ENCODE measurements around the gene UNC13A. TPM values are rescaled to one million over a fixed set of nuclear protein-coding genes. Genes with fewer than 3 reads are reported as not detected.

UNC13A gene
- total RNA-seq, 1 experiment from 2014 or later = 22.2 TPM

- Histone ChIP-seq H3K23ac (ENCODE audit: insufficient read length, low read depth, low read length) (no peak overlapping the region), H4K8ac (replicated peaks; ENCODE audit: insufficient read length, low read depth, low read length) (no peak overlapping the region), H3T11ph (ENCODE audit: low read length) (no peak overlapping the region), H3K27me3 (ENCODE audit: insufficient read depth, low read length) (no peaks in the 10 kb centered on the region), H3K79me2 (ENCODE audit: insufficient read depth, low read length) (no peaks in the 10 kb centered on the region), H3K23me2 (ENCODE audit: insufficient read length, low read depth, low read length, poor library complexity, severe bottlenecking) (no peaks in the 10 kb centered on the region), H2BK20ac (ENCODE audit: low read depth, low read length, poor library complexity, severe bottlenecking) (no peak overlapping the region), H2BK120ac (ENCODE audit: low read depth, low read length, poor library complexity, severe bottlenecking) (no peak overlapping the region), H3K79me1 (ENCODE audit: insufficient read depth, low read depth, low read length, poor library complexity, severe bottlenecking) (no peaks in the 10 kb centered on the region), H3K4ac (ENCODE audit: low read depth, low read length) (no peak overlapping the region), H4K91ac (ENCODE audit: insufficient read length, low read depth, low read length) (no peak overlapping the region), H3K27ac (ENCODE audit: insufficient read length, low read depth, low read length) (no peak overlapping the region), H2AK5ac (ENCODE audit: insufficient read length, low read length) (no peak overlapping the region), H2AFZ (ENCODE audit: low read length) (no peak overlapping the region), H2BK5ac (ENCODE audit: insufficient read length, low read length) (no peak overlapping the region), H4K20me1 (ENCODE audit: control insufficient read depth, insufficient read depth, insufficient read length) (peaks cover 2% of the 10 kb centered on the region), H3K4me1 (ENCODE audit: insufficient read depth, low read length) (no peaks in the 10 kb centered on the region), H3K9ac (ENCODE audit: extremely low read depth, insufficient read length, low read length) (no peak overlapping the region), H4K5ac (ENCODE audit: insufficient read length, low read depth, low read length) (no peak overlapping the region), H3K14ac (ENCODE audit: insufficient read depth, low read length) (no peak overlapping the region), H3K4me2 (ENCODE audit: insufficient read depth, insufficient read length, low read length) (no peak overlapping the region), H3K9me3 (ENCODE audit: control insufficient read depth, low read depth, low read length) (no peaks in the 10 kb centered on the region), H3K18ac (ENCODE audit: insufficient read length, low read depth, low read length) (no peak overlapping the region), H3K56ac (ENCODE audit: insufficient read length, low read depth, low read length) (no peak overlapping the region), H2BK15ac (ENCODE audit: low read depth, low read length) (no peak overlapping the region), H2BK12ac (ENCODE audit: insufficient read length, low read depth, low read length) (no peak overlapping the region)
- DNase-seq = no peak
- no peak for TF ChIP-seq CTCF (conservative IDR thresholded peaks at IDR 0.05)
- H3K9me3 Mint-ChIP-seq = no peaks in the 10 kb centered on the region; a peak in 1 of 5 replicates
- 100% methylated on average over 2 of the region's 2 CpGs for WGBS (ENCODE audit: extremely low coverage, insufficient read length, low lambda C conversion rate)
- H3K27me3 Mint-ChIP-seq (ENCODE audit: low read depth) = 0 out of 2 replicates have a peak, but pooled peaks cover 2% of the 10 kb centered on the region
- H3K27ac Mint-ChIP-seq = no peak overlapping the region
- H3K36me3 Mint-ChIP-seq (ENCODE audit: insufficient read depth in 1 of 3, low read depth in 3 of 3) = peaks cover 29 to 38% (median 38%) of the 10 kb centered on the region in 3 experiments
- peaks cover 0 to 2% of the 10 kb centered on the region in 2 experiments; a peak in 1 of 4 replicates for H3K4me1 Mint-ChIP-seq
- H3K4me3 Mint-ChIP-seq = no peak overlapping the region
These were observed 62.2 kb downstream of the UNC13A start for GRCh38 chr19:17625980-17626379.

Data from H9 (cell line).